Vein endothelial cell (primary cell): ENCODE results near the gene TPD52L3. TPM values are rescaled to one million over a fixed set of nuclear protein-coding genes. Genes with fewer than 3 reads are reported as not detected.

Experiments used
- total RNA-seq: library from RNA; depleted of rRNA; stranded (reverse); fragments of >200 nt; gene quantifications from 2 replicates; pipeline ENCODE4 v1.2.3, GENCODE V29; 2012

Gene TPD52L3
- not detected in 2 replicates for total RNA-seq

GRCh38 chr9:6328103-6328502, at the start of gene TPD52L3:
Gene TPD52L3, plus strand, starts transcription at chr9:6328375. Its CDS starts 221 bp downstream, at chr9:6328596.

Other genes starting within 250 kb of the TPD52L3 start
- 4.8 and 12.7 TPM in 2 replicates for gene IL33, start 112.6 kb upstream of the TPD52L3 start, total RNA-seq
- 99.3 and 115 TPM in 2 replicates for gene UHRF2, start 84.8 kb downstream of the TPD52L3 start, total RNA-seq